Karpas-422 (cell line): ENCODE data around the gene CRIM1. TPM values are rescaled to one million over a fixed set of nuclear protein-coding genes. Genes with fewer than 3 reads are reported as not detected.

ENCODE experiments used
- DNase-seq: peaks from one replicate; pipeline ENCODE4 v3.0.0-alpha.2; 2015
- H2AFZ ChIP-seq: fragments of 200-600 bp; sonication (generic); 2 replicates; pipeline ENCODE4 v1.6.1; 2014; ENCODE audit warnings: antibody characterized with exemption, low read length, mixed read lengths
- H3K27ac ChIP-seq: fragments of 200-600 bp; sonication (generic); 2 replicates; pipeline ENCODE4 v1.5.1; 2014; ENCODE audit warnings: mild to moderate bottlenecking, low read length, moderate library complexity
- H3K27me3 ChIP-seq: fragments of 200-600 bp; sonication (generic); 2 replicates; pipeline ENCODE4 v1.6.1; 2014; ENCODE audit warnings: low read length, mixed read lengths
- H3K36me3 ChIP-seq: fragments of 200-600 bp; sonication (generic); 2 replicates; pipeline ENCODE4 v1.6.1; 2014; ENCODE audit warnings: low read length, mixed read lengths; ENCODE audit not compliant: insufficient read depth
- H3K4me1 ChIP-seq: fragments of 200-600 bp; sonication (generic); 2 replicates; pipeline ENCODE4 v1.6.1; 2014; ENCODE audit warnings: mild to moderate bottlenecking, low read length, mixed read lengths
- H3K4me2 ChIP-seq: fragments of 200-600 bp; sonication (generic); 2 replicates; pipeline ENCODE4 v1.6.1; 2014; ENCODE audit warnings: low read length, low read depth, mild to moderate bottlenecking; ENCODE audit not compliant: poor library complexity, severe bottlenecking
- H3K4me3 ChIP-seq: fragments of 200-600 bp; sonication (generic); 2 replicates; pipeline ENCODE4 v1.5.1; 2014; ENCODE audit warnings: mild to moderate bottlenecking, antibody characterized with exemption, low read length, mixed read lengths
- H3K79me2 ChIP-seq: fragments of 200-600 bp; sonication (generic); 2 replicates; pipeline ENCODE4 v1.6.1; 2014; ENCODE audit warnings: mild to moderate bottlenecking, low read length, mixed read lengths
- H3K9ac ChIP-seq: fragments of 200-600 bp; sonication (generic); 2 replicates; pipeline ENCODE4 v1.6.0; 2014; ENCODE audit warnings: low read length
- H3K9me2 ChIP-seq: fragments of 200-600 bp; sonication (generic), shearing (Covaris generic); replicated peaks from 2 replicates; pipeline ENCODE4 v1.6.0; 2014; ENCODE audit warnings: mild to moderate bottlenecking, low read length, moderate library complexity; ENCODE audit not compliant: insufficient read depth
- H3K9me3 ChIP-seq: fragments of 300-700, 200-600 bp; sonication (generic); 2 replicates; pipeline ENCODE4 v1.6.1; 2014; ENCODE audit warnings: low read length, mixed read lengths
- H4K20me1 ChIP-seq: fragments of 200-600 bp; sonication (generic); 2 replicates; pipeline ENCODE4 v1.6.1; 2014; ENCODE audit warnings: mild to moderate bottlenecking, antibody characterized with exemption, low read length, low read depth; ENCODE audit not compliant: insufficient read depth
- total RNA-seq: library from RNA; depleted of rRNA; stranded (reverse); fragments of >200 nt; shearing (Covaris generic); gene quantifications from 2 replicates; pipeline ENCODE4 v1.2.3, GENCODE V29; 2014; ENCODE audit warnings: low replicate concordance

Gene CRIM1
- total RNA-seq, 1 experiment from 2014 or later = not detected

DNA sequence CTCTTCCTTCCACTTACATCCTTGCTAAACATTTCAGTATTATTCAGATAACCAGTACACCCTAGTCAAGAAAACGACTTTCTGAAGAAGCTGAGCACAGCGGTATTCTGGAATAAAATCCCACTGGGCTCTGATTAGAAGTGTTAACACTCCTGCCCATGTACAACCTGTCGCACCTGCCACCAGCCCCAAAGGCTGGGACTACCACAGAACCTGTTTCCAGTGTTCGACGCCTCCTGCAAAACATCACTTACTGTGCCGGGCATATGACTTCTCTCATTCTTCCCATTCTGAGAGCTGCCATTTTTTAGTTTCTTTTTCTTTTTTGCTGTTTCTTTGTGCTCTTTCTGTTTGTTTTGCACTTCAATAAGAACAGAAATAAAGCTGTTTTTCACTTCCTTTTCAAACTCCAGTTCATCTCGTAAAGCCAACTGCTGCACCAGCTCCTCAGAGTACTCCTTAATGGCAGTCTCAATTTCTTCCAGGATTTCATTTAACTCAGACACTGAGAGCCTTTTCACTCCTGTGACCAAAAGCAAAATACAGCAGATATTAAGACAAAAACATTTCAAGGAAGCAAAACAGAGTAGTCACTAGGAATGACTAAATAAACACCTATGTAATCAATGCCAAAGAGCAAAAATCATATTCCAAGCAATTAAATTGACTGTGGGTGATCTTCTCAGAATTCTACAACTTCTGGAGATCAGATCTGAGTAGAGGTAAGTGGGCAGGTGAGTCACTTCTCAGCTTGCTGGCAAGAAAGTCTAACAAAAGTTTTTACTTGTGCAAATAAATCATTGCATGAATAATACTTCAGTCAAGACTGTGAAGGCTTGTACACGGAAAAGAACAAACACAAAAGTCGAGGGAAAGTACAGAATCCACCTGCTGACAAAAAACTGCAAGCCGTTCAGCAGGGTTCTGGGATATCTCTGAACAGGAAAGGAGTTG, 223.0 kb downstream of the CRIM1 start:
- Histone ChIP-seq H3K36me3 (peaks cover 69% of the 10 kb centered on the region), H3K9me2 (no peaks in the 10 kb centered on the region), H2AFZ (no peak overlapping the region), H3K4me3 (no peak overlapping the region), H3K27me3 (no peaks in the 10 kb centered on the region), H3K79me2 (peaks cover 22% of the 10 kb centered on the region), H3K4me2 (no peak overlapping the region), H3K9ac (no peak overlapping the region), H3K27ac (no peak overlapping the region), H4K20me1 (no peaks in the 10 kb centered on the region), H3K4me1 (no peaks in the 10 kb centered on the region), H3K9me3 (no peaks in the 10 kb centered on the region)
- DNase-seq = no peak

DNA sequence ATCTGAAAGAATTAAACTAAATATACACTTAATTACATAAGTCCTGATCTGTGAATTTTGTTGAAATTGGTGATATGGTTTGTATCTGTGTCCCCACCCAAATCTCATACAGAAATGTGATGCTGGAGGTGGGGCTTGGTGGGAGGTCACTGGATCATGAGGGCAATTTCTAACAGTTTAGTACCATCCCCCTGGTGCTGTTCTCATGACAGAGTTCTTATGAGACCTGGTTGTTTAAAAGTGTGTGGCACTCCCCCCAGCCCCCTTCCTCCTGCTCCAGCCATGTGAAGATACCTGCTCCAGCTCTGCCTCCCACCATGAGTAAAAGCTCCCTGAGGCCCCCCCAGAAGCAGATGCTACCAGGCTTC, 223.7 kb downstream of the CRIM1 start:
- DNase-seq = no peak
- H4K20me1 ChIP-seq = no peaks in the 10 kb centered on the region
- peaks cover 22% of the 10 kb centered on the region for H3K79me2 ChIP-seq
- H3K4me3 ChIP-seq = no peak overlapping the region
- no peak overlapping the region for H2AFZ ChIP-seq
- no peaks in the 10 kb centered on the region for H3K4me1 ChIP-seq
- no peak overlapping the region for H3K9ac ChIP-seq
- no peak overlapping the region for H3K4me2 ChIP-seq
- no peak overlapping the region for H3K27ac ChIP-seq
- no peaks in the 10 kb centered on the region for H3K9me3 ChIP-seq
- peaks cover 70% of the 10 kb centered on the region for H3K36me3 ChIP-seq
- H3K9me2 ChIP-seq = no peaks in the 10 kb centered on the region
- no peaks in the 10 kb centered on the region for H3K27me3 ChIP-seq

GRCh38 chr2:36582538-36582937, 227.0 kb downstream of the CRIM1 start:
- no peaks in the 10 kb centered on the region for H3K27me3 ChIP-seq
- H3K4me2 ChIP-seq = no peak overlapping the region
- H3K36me3 ChIP-seq = peaks cover 73% of the 10 kb centered on the region
- peaks cover 53% of the 10 kb centered on the region for H3K79me2 ChIP-seq
- no peak overlapping the region for H3K9ac ChIP-seq
- H3K4me1 ChIP-seq = no peaks in the 10 kb centered on the region
- no peak overlapping the region for H3K27ac ChIP-seq
- no peaks in the 10 kb centered on the region for H3K9me3 ChIP-seq
- DNase-seq = no peak
- no peak overlapping the region for H2AFZ ChIP-seq
- H4K20me1 ChIP-seq = no peaks in the 10 kb centered on the region
- H3K4me3 ChIP-seq = no peak overlapping the region
- H3K9me2 ChIP-seq = no peaks in the 10 kb centered on the region

DNA sequence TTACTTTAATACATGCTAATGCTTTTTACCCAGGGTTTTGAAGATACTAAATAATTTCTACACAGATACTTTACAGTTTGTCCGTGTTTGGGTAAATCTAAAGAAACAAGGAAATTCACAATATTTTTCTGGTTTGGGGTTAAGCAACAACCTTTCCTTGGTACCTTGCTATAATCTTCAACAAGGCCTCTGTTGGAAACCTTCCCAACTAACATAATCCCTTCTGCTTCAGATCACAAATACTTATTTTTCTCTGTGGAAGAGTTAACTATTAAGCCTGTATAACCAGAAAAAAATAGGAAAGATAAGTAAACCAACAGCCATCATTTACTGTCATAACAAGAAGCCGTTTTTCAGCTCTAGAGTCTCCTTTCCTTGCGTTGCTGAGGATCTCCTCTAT, 227.4 kb downstream of the CRIM1 start:
- H4K20me1 ChIP-seq = no peaks in the 10 kb centered on the region
- DNase-seq = no peak
- H2AFZ ChIP-seq = no peak overlapping the region
- no peak overlapping the region for H3K27ac ChIP-seq
- H3K4me2 ChIP-seq = no peak overlapping the region
- peaks cover 56% of the 10 kb centered on the region for H3K79me2 ChIP-seq
- peaks cover 69% of the 10 kb centered on the region for H3K36me3 ChIP-seq
- no peaks in the 10 kb centered on the region for H3K9me3 ChIP-seq
- H3K4me3 ChIP-seq = no peak overlapping the region
- H3K9me2 ChIP-seq = no peaks in the 10 kb centered on the region
- no peaks in the 10 kb centered on the region for H3K4me1 ChIP-seq
- no peak overlapping the region for H3K9ac ChIP-seq
- H3K27me3 ChIP-seq = no peaks in the 10 kb centered on the region

DNA sequence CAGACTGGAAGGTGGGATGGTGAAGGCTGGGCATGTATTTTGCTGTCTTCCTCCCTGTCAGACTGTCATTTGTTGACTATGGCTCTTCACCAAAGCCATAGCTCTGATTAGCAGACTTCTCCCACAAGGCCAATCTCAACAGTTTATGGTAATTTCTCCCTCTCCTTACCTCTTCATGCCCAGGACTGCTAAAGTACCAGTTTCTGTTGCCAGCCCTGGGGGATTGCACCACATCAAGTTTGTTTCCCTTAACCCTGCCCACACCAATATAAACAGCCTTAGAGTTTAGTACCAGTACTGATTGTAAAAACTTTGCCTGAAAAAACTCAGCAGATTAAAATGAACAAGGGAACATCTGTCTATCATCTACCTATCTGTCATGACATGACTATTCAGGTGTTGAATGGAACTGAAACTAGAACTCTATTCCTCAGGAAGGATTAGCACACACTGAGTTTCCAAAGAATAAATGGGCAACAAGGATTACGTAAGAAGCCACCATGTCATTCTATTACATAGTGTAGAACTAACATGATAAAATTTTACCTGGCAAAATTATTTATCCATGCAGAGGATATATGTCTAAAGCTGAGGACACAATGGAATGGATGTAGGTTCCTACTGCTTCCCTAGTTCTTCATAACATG, 228.7 kb downstream of the CRIM1 start:
- Histone ChIP-seq H3K4me1 (no peaks in the 10 kb centered on the region), H3K4me2 (no peak overlapping the region), H3K79me2 (peaks cover 67% of the 10 kb centered on the region), H3K27ac (no peak overlapping the region), H3K36me3 (peaks cover 63% of the 10 kb centered on the region), H3K9me3 (no peaks in the 10 kb centered on the region), H4K20me1 (no peaks in the 10 kb centered on the region), H3K27me3 (no peaks in the 10 kb centered on the region), H2AFZ (no peak overlapping the region), H3K9ac (no peak overlapping the region), H3K4me3 (no peak overlapping the region), H3K9me2 (no peaks in the 10 kb centered on the region)
- DNase-seq = no peak

DNA sequence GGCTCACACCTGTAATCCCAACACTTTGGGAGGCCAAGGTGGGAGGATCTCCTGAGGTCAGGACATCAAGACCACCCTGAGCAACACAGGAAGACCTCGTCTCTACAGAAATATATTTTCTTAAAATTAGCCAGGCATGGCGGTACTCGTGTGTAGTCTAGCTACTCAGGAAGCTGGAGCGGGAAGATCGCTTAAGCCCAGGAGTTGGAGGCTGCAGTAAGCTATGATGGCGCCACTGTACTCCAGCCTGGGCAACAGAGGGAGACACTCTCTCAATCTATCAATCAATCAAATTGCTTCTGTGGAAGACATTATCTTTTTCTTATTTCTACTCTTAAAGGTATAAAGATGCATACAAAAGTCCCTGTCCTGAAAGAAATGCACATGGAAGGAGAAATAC, 231.1 kb downstream of the CRIM1 start:
- no peak overlapping the region for H3K27ac ChIP-seq
- H3K79me2 ChIP-seq = peaks cover 91% of the 10 kb centered on the region
- no peak overlapping the region for H3K4me3 ChIP-seq
- no peaks in the 10 kb centered on the region for H3K27me3 ChIP-seq
- no peaks in the 10 kb centered on the region for H4K20me1 ChIP-seq
- peaks cover 61% of the 10 kb centered on the region for H3K36me3 ChIP-seq
- no peak overlapping the region for H3K4me2 ChIP-seq
- no peak overlapping the region for H2AFZ ChIP-seq
- H3K9ac ChIP-seq = no peak overlapping the region
- no peaks in the 10 kb centered on the region for H3K9me3 ChIP-seq
- H3K4me1 ChIP-seq = no peaks in the 10 kb centered on the region
- no peaks in the 10 kb centered on the region for H3K9me2 ChIP-seq
- DNase-seq = no peak

DNA sequence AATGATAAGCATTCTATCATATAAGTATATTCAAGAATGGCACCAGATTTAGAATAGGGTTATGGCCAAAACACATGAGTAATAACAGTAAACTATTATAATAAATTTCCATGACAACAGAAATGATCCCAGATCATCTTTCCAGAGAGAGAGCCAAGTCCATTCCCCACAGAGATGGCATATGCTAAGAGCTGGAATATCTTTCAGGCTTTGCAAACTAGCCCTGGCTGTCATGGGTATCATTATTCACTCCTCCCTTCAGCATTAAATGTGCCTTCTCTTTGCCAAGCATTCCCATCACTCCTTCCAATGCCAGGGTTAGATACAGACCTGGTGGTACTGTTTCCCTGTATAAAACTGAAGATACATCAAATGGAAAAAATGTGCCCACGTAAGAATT, 231.5 kb downstream of the CRIM1 start:
- Histone ChIP-seq H3K9me3 (no peaks in the 10 kb centered on the region), H3K4me1 (no peaks in the 10 kb centered on the region), H3K4me2 (no peak overlapping the region), H3K4me3 (no peak overlapping the region), H3K36me3 (peaks cover 57% of the 10 kb centered on the region), H3K27me3 (no peaks in the 10 kb centered on the region), H4K20me1 (no peaks in the 10 kb centered on the region), H3K9me2 (no peaks in the 10 kb centered on the region), H3K79me2 (peaks cover 93% of the 10 kb centered on the region), H3K27ac (no peak overlapping the region), H3K9ac (no peak overlapping the region), H2AFZ (no peak overlapping the region)
- DNase-seq = no peak

DNA sequence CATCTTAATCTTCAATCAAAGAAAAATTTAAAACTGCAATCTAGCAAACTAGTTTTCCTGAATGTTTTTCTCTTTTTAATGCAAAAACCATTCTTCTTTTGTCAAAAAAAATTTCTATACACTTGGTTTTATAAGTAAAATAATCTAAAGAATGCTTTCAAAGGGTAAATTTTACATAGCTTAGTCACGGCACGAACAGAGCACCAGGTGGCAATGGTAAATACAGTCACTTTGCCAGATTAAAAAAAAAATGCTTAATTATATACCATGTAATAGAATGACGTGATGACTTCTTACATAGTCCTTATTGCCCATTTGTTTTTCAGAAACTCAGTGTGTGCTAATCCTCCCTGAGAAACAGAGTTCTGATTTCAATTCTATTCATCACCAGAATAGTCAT, 232.0 kb downstream of the CRIM1 start:
- DNase-seq = no peak

More for the DNA sequence above, 232.0 kb downstream of the CRIM1 start:
- H3K27ac ChIP-seq = no peak overlapping the region
- peaks cover 93% of the 10 kb centered on the region for H3K79me2 ChIP-seq
- no peak overlapping the region for H2AFZ ChIP-seq
- no peaks in the 10 kb centered on the region for H3K4me1 ChIP-seq
- no peaks in the 10 kb centered on the region for H3K9me3 ChIP-seq
- no peak overlapping the region for H3K4me2 ChIP-seq
- H3K9ac ChIP-seq = no peak overlapping the region
- no peak overlapping the region for H3K4me3 ChIP-seq
- H3K36me3 ChIP-seq = peaks cover 53% of the 10 kb centered on the region
- H3K27me3 ChIP-seq = no peaks in the 10 kb centered on the region
- H3K9me2 ChIP-seq = no peaks in the 10 kb centered on the region
- H4K20me1 ChIP-seq = no peaks in the 10 kb centered on the region
